Activated T-helper 1 cell treated with anti-CD3 and anti-CD28 coated beads, Interleukin-12 subunit alpha, Interleukin-12 subunit beta, Interleukin-2, Interleukin-4 antibody, amounts not matched to agents 30 ng/mL and 10 ng/mL and 1 ng/mL, durations not matched to agents 14 hours and 24 hours and 36 hours (primary cell): ENCODE results near the gene S100A11. TPM values are rescaled to one million over a fixed set of nuclear protein-coding genes. Genes with fewer than 3 reads are reported as not detected.

ENCODE experiments used
- DNase-seq: peaks from one replicate; pipeline ENCODE4 v3.0.0; 2021; ENCODE audit warnings: low spot score
- H3K27ac Mint-ChIP-seq: one replicate; pipeline ENCODE4 v1.8.0; 2021; ENCODE audit warnings: mild to moderate bottlenecking, mixed read lengths
- H3K27me3 Mint-ChIP-seq: one replicate; pipeline ENCODE4 v1.8.0; 2022; ENCODE audit warnings: mild to moderate bottlenecking, moderate library complexity, mixed read lengths; ENCODE audit not compliant: insufficient read depth
- H3K36me3 Mint-ChIP-seq: one replicate; pipeline ENCODE4 v1.8.0; 2021; ENCODE audit warnings: low read depth, mixed read lengths
- H3K4me1 Mint-ChIP-seq: one replicate; pipeline ENCODE4 v1.8.0; 2021; ENCODE audit warnings: low read depth, mixed read lengths
- H3K4me3 Mint-ChIP-seq: one replicate; pipeline ENCODE4 v1.8.0; 2021; ENCODE audit warnings: mild to moderate bottlenecking, moderate library complexity, mixed read lengths
- H3K9me3 Mint-ChIP-seq: one replicate; pipeline ENCODE4 v1.8.0; 2021; ENCODE audit warnings: mixed read lengths
- intact Hi-C: fragments of 100-400 bp; cut with micrococcal nuclease; formaldehyde crosslinking; loops from one replicate; pipeline ENCODE4 v1.15.1; 2024
- total RNA-seq: library from RNA; stranded (reverse); gene quantifications from 2 replicates; pipeline ENCODE4 v1.2.3, GENCODE V29; 2022

S100A11 gene
- total RNA-seq, 1 donor from 2014 or later, result 203 TPM

- H3K4me1 Mint-ChIP-seq, result peaks cover 41% of the 10 kb centered on the region
- no peaks in the 10 kb centered on the region for H3K27me3 Mint-ChIP-seq
- DNase-seq, result peak; percentile 65
- H3K9me3 Mint-ChIP-seq, result no peaks in the 10 kb centered on the region
- peaks cover 41% of the 10 kb centered on the region for H3K36me3 Mint-ChIP-seq
- peak overlapping the region; percentile 96 for H3K4me3 Mint-ChIP-seq
- H3K27ac Mint-ChIP-seq, result peak overlapping the region; percentile 94
- intact Hi-C loops, result loop anchor here (1.0 to 2.0 kb wide), 3 partner anchors 40 to 94 kb away; no protein-coding TSS in a partner anchor
Measured at GRCh38 chr1:152034654-152035538, 1.9 kb downstream of the S100A11 start.

- Mint-ChIP-seq H3K36me3 (peaks cover 45% of the 10 kb centered on the region), H3K4me1 (peaks cover 43% of the 10 kb centered on the region), H3K27ac (peak overlapping the region; percentile 94), H3K27me3 (no peaks in the 10 kb centered on the region), H3K9me3 (no peaks in the 10 kb centered on the region), H3K4me3 (peak overlapping the region; percentile 96)
- DNase-seq, result no peak
- intact Hi-C loops, result loop anchor here (1.0 to 2.0 kb wide), 2 partner anchors 39 to 66 kb away; no protein-coding TSS in a partner anchor
Measured at GRCh38 chr1:152034324-152034653, 2.5 kb downstream of the S100A11 start.

DNA sequence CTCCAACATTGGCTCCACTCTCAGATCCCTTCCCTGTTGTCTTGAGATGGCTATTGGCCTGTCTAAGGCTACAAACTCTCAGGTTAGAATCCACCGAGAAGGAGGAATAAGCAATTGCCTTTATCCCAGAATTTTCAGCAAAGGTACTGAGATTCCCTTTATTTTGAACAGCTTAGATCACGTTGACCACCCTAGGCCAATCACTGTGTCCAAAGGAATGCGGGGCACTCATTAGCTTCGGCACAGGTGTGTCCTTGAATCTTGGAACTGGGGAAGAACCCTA, 6.9 kb downstream of the S100A11 start:
- intact Hi-C loops, result no loop called here
- no peak overlapping the region for H3K27ac Mint-ChIP-seq
- no peaks in the 10 kb centered on the region for H3K27me3 Mint-ChIP-seq
- H3K4me3 Mint-ChIP-seq, result no peak overlapping the region
- H3K9me3 Mint-ChIP-seq, result peaks cover 3% of the 10 kb centered on the region
- H3K4me1 Mint-ChIP-seq, result peaks cover 40% of the 10 kb centered on the region
- H3K36me3 Mint-ChIP-seq, result peaks cover 49% of the 10 kb centered on the region
- DNase-seq, result no peak

GRCh38 chr1:152029144-152029928, 7.5 kb downstream of the S100A11 start:
- DNase-seq, result no peak
- Mint-ChIP-seq H3K4me3 (no peak overlapping the region), H3K27me3 (no peaks in the 10 kb centered on the region), H3K36me3 (peaks cover 45% of the 10 kb centered on the region), H3K27ac (no peak overlapping the region), H3K4me1 (peaks cover 35% of the 10 kb centered on the region), H3K9me3 (peaks cover 3% of the 10 kb centered on the region)
- intact Hi-C loops, result no loop called here

DNA sequence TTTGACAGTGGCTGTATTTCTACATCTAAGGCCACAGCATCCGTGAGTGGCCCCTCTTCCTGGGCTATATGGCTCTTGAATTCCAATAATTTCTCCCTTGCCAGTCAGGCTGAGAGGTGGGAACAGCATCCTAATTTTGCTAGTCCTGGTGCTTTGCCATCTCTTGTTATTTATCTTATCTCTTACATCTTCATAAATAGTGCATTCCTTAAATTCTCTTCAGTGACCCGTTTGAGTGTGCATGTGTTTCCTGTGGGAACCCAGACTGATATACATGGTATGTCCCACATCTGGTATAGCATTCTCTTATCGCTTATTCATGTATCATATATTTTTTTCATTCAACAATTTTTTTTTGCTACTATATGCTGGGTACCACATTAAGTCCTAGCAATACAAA, 9.9 kb downstream of the S100A11 start:
- H3K4me3 Mint-ChIP-seq, result no peak overlapping the region
- peaks cover 17% of the 10 kb centered on the region for H3K4me1 Mint-ChIP-seq

DNA sequence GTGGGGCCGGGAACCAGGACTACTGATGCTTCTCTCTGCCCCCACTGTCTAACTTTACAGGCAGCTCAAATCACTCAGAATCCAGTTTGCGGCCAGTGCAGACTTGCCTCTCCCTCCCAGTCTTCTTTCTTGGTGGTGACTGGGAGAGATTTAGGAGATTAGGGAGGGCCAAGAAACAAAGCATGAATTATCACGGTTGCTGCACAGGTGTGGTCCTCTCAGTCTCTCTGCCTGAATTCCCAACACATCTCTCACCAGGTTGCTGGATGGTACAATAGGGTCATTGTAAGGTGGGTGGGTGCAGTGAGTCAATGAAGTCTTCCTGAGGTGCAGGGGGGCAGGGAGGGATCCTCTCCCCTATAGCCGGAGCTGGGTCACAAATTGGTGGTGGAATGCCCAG, 12.6 kb downstream of the S100A11 start:
- intact Hi-C loops, result no loop called here
- H3K27me3 Mint-ChIP-seq, result peaks cover 6% of the 10 kb centered on the region
- no peak overlapping the region for H3K4me3 Mint-ChIP-seq
- H3K4me1 Mint-ChIP-seq, result peaks cover 8% of the 10 kb centered on the region
- H3K27ac Mint-ChIP-seq, result no peak overlapping the region
- peaks cover 3% of the 10 kb centered on the region for H3K9me3 Mint-ChIP-seq
- DNase-seq, result no peak
- H3K36me3 Mint-ChIP-seq, result peaks cover 11% of the 10 kb centered on the region

More for the DNA sequence above, 9.9 kb downstream of the S100A11 start:
- Mint-ChIP-seq H3K36me3 (peaks cover 25% of the 10 kb centered on the region), H3K27me3 (peaks cover 4% of the 10 kb centered on the region), H3K9me3 (peaks cover 3% of the 10 kb centered on the region), H3K27ac (no peak overlapping the region)
- intact Hi-C loops, result no loop called here
- DNase-seq, result no peak

DNA sequence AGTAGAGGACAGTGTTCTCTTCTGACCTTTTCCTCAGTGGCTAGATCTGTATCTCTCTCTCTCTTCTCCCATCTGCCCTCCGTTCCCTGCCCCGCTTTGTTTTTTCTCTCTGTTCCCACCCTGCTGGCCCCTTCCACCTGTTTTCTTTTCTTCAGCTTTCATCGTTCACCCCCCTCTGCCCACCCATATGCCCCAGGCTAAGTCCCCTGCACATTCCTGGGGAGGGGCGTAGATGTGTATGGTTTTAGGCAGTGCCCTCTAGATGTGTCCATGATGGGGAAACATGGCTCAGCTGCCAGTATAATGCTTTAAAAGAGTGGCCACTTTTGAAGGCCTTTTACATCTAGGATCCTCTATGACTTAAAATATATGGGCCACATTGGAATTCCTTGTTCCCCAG, 13.6 kb downstream of the S100A11 start:
- DNase-seq, result no peak
- intact Hi-C loops, result no loop called here
- Mint-ChIP-seq H3K4me1 (no peaks in the 10 kb centered on the region), H3K4me3 (no peak overlapping the region), H3K36me3 (peaks cover 4% of the 10 kb centered on the region), H3K27ac (no peak overlapping the region), H3K27me3 (peaks cover 7% of the 10 kb centered on the region), H3K9me3 (no peaks in the 10 kb centered on the region)

GRCh38 chr1:152022474-152022873, 14.3 kb downstream of the S100A11 start:
- Mint-ChIP-seq H3K4me3 (no peak overlapping the region), H3K27ac (no peak overlapping the region), H3K36me3 (peaks cover 3% of the 10 kb centered on the region), H3K4me1 (no peaks in the 10 kb centered on the region), H3K9me3 (no peaks in the 10 kb centered on the region), H3K27me3 (peaks cover 12% of the 10 kb centered on the region)
- intact Hi-C loops, result no loop called here
- DNase-seq, result no peak

- H3K27me3 Mint-ChIP-seq, result peaks cover 17% of the 10 kb centered on the region
- no peaks in the 10 kb centered on the region for H3K4me1 Mint-ChIP-seq
- no peak overlapping the region for H3K4me3 Mint-ChIP-seq
- H3K9me3 Mint-ChIP-seq, result no peaks in the 10 kb centered on the region
- H3K36me3 Mint-ChIP-seq, result no peaks in the 10 kb centered on the region
- DNase-seq, result no peak
- intact Hi-C loops, result no loop called here
- no peak overlapping the region for H3K27ac Mint-ChIP-seq
Measured at GRCh38 chr1:152021569-152021968, 15.2 kb downstream of the S100A11 start.

- H3K27ac Mint-ChIP-seq, result no peak overlapping the region
- no peaks in the 10 kb centered on the region for H3K4me1 Mint-ChIP-seq
- intact Hi-C loops, result no loop called here
- H3K36me3 Mint-ChIP-seq, result no peaks in the 10 kb centered on the region
- no peak for DNase-seq
- peaks cover 17% of the 10 kb centered on the region for H3K27me3 Mint-ChIP-seq
- no peak overlapping the region for H3K4me3 Mint-ChIP-seq
- no peaks in the 10 kb centered on the region for H3K9me3 Mint-ChIP-seq
Measured at GRCh38 chr1:152020849-152021248, 16.0 kb downstream of the S100A11 start.

GRCh38 chr1:152018537-152018936, 18.3 kb downstream of the S100A11 start:
- Mint-ChIP-seq H3K4me3 (no peak overlapping the region), H3K36me3 (peaks cover 2% of the 10 kb centered on the region), H3K4me1 (peaks cover 5% of the 10 kb centered on the region), H3K27ac (no peak overlapping the region), H3K9me3 (no peaks in the 10 kb centered on the region), H3K27me3 (peaks cover 22% of the 10 kb centered on the region)
- intact Hi-C loops, result no loop called here
- DNase-seq, result no peak

DNA sequence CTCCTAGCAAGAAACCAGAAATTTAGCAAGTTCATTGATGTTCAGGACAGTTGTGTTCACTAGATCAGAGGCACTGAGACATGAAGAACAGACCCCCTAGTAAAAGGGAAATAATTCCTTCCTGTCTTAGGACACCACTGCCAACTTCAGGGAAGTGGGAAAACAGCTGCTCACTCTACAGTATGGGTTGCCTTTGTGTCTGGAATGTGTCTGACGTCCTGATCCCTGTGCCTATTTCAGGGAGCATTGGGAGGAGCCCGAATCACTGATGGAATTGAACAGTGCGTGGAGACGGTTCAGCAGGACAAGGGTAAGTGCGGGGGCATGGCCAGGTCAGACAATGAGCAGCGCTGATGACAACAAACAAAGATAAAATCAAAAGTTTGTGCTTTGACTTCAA, 21.0 kb downstream of the S100A11 start:
- no peak overlapping the region for H3K27ac Mint-ChIP-seq
- H3K4me3 Mint-ChIP-seq, result no peak overlapping the region
- peaks cover 7% of the 10 kb centered on the region for H3K4me1 Mint-ChIP-seq
- H3K27me3 Mint-ChIP-seq, result peaks cover 23% of the 10 kb centered on the region
- no peaks in the 10 kb centered on the region for H3K9me3 Mint-ChIP-seq
- peaks cover 2% of the 10 kb centered on the region for H3K36me3 Mint-ChIP-seq
- no peak for DNase-seq
- intact Hi-C loops, result no loop called here

DNA sequence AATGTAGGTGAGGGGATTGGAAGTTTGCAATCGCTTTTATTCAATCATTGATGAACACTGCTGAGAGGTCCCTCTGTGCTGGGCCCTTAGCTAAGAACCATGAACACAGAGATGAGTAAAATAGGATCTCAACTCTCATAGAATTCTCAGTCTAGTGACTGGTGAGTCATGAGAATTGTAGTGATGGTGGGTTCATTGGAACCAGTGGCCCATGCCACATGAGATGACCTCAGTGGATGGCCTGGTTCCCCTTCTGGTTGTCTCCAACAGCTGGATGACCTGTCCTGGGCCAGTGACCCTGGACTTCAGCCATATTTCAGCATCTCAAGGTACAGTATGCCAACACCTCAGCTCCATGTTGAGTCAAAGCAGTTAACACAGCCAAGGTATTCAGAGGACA, 21.9 kb downstream of the S100A11 start:
- DNase-seq, result no peak
- H3K36me3 Mint-ChIP-seq, result peaks cover 2% of the 10 kb centered on the region
- peaks cover 23% of the 10 kb centered on the region for H3K27me3 Mint-ChIP-seq
- H3K9me3 Mint-ChIP-seq, result no peaks in the 10 kb centered on the region
- intact Hi-C loops, result no loop called here
- H3K4me1 Mint-ChIP-seq, result peaks cover 7% of the 10 kb centered on the region
- no peak overlapping the region for H3K4me3 Mint-ChIP-seq
- H3K27ac Mint-ChIP-seq, result no peak overlapping the region
